GM12892 (cell line): ENCODE measurements around the gene DACT1.

Experiments
- POLR2A ChIP-seq: IDR thresholded peaks from 2 replicates; pipeline ENCODE4 v1.6.1; 2011; ENCODE audit warnings: low read depth, low read length, control low read depth
- POLR2AphosphoS5 ChIP-seq: IDR thresholded peaks from 2 replicates; pipeline ENCODE4 v1.6.1; 2011; ENCODE audit warnings: low read depth, low read length, control low read depth
- TAF1 ChIP-seq: IDR thresholded peaks from 2 replicates; pipeline ENCODE4 v1.6.1; 2011; ENCODE audit warnings: low read depth, mild to moderate bottlenecking, control low read depth, low read length, borderline replicate concordance

DNA sequence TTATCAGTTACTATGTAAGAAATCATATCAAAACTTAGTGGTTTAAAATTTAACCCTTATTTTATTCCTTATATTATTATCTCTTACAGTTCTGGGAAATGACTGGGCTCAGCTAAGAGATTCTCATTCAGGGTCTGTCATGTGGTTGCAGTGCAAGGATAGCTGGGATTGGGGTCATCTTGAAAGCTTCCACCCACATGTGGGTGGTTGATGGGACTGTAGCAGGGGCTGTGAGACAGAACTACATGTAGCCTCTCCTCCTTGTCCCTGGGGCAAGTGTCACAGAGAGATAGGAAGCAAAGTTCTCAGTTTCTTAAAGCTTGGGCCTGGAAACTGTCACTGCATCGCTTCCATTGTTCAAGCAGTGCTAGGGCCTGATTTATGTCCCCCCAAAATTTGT, 57.8 kb downstream of the DACT1 start:
- TF ChIP-seq POLR2AphosphoS5 (no peak), POLR2A (no peak), TAF1 (no peak)
